ENCODE measurements around the gene ASTN2. TPM values are rescaled to one million over a fixed set of nuclear protein-coding genes. Genes with fewer than 3 reads are reported as not detected.

The ASTN2 gene
- total and polyA plus RNA-seq, 10 of the 15 experiments (the other 5 are each of a cell fraction or from before 2014, with no cell fraction given): 1.4 to 15.7 (median 7.0) TPM

- no peak for TF ChIP-seq MTA2 (IDR thresholded peaks at IDR 0.05; ENCODE audit: low read depth)
- no peak for TF ChIP-seq CREB1 (IDR thresholded peaks at IDR 0.05; ENCODE audit: low read depth)
- TF ChIP-seq JUND (IDR thresholded peaks at IDR 0.05; ENCODE audit: low read depth, low read length): no peak
- no peak for TF ChIP-seq ZBTB11 (CRISPR knock-in tag; IDR thresholded peaks at IDR 0.05)
- no peak for TF ChIP-seq SIX5 (IDR thresholded peaks at IDR 0.05; ENCODE audit: low read depth, low read length, severe bottlenecking)
Measured at GRCh38 chr9:116479967-116480366, 934.9 kb downstream of the ASTN2 start (continued).

- no peak for DNase-seq (ENCODE audit: low read depth, low spot score)
- in situ Hi-C loops (cut with MboI): no loop called here
- TF ChIP-seq BMI1 (IDR thresholded peaks at IDR 0.05; ENCODE audit: borderline replicate concordance) (no peak), BCLAF1 (IDR thresholded peaks at IDR 0.05) (no peak), POLR2AphosphoS5 (IDR thresholded peaks at IDR 0.05; ENCODE audit: low read length) (no peak), ATF7 (IDR thresholded peaks at IDR 0.05; ENCODE audit: low read depth) (no peak), ZBTB4 (CRISPR knock-in tag; IDR thresholded peaks at IDR 0.05) (no peak), TCF12 (IDR thresholded peaks at IDR 0.05; ENCODE audit: low read depth, low read length) (no peak), HDAC6 (IDR thresholded peaks at IDR 0.05; ENCODE audit: unreplicated experiment) (no peak)
Measured at GRCh38 chr9:116479056-116479544, 935.8 kb downstream of the ASTN2 start.

More at GRCh38 chr9:116479056-116479544, 935.8 kb downstream of the ASTN2 start:
- ChIA-PET CTCF (no interaction called here), RAD21 (ENCODE audit: unreplicated experiment) (no interaction called here), POLR2A (no interaction called here), SMC1A (ENCODE audit: uncharacterized antibody, unreplicated experiment) (interaction anchor here (0.6 kb wide), 1 partner anchor 56 kb away, joined by 3 read pairs; no protein-coding TSS in a partner anchor)
- H3K27ac ChIP-seq (ENCODE audit: control insufficient read depth, insufficient read depth): no peak overlapping the region
- no peaks in the 10 kb centered on the region for H3K9me3 ChIP-seq (replicated peaks; ENCODE audit: control insufficient read depth, insufficient read depth, low read length)
- H3K36me3 ChIP-seq (ENCODE audit: control insufficient read depth in 2 of 2, insufficient read depth in 2 of 2, low read length in 1 of 2): no peaks in the 10 kb centered on the region
- intact Hi-C loops (cut with micrococcal nuclease; ENCODE audit: unreplicated experiment): no loop called here
- no TSS peak for BruUV-seq (replicated peaks)
- H3K4me1 ChIP-seq (ENCODE audit: control insufficient read depth, insufficient read depth, low read length): no peaks in the 10 kb centered on the region
- no peaks in the 10 kb centered on the region; the same call in 1 of the 2 replicates for H4K20me1 ChIP-seq (ENCODE audit: control insufficient read depth, insufficient read depth)
- no peak for FAIRE-seq
- no peaks in the 10 kb centered on the region for H3K79me2 ChIP-seq (ENCODE audit: control insufficient read depth, insufficient read depth, low read length)
- 50% methylated on average over 1 of the region's 1 CpG for WGBS (ENCODE audit: insufficient coverage, insufficient replicate concordance, low lambda C conversion rate, missing lambda C conversion rate)
- no peaks in the 10 kb centered on the region for H3K27me3 ChIP-seq (replicated peaks in 1 of 2; ENCODE audit: control insufficient read depth in 2 of 2, insufficient read depth in 2 of 2, low read length in 1 of 2)
- H3K9ac ChIP-seq (ENCODE audit: control insufficient read depth, insufficient read depth, low read length): no peak overlapping the region
- no peak overlapping the region for H3K4me3 ChIP-seq
- no peak overlapping the region for H3K4me2 ChIP-seq (ENCODE audit: control insufficient read depth, insufficient read depth)
- ATAC-seq: no peak
- no peak overlapping the region for H2AFZ ChIP-seq (ENCODE audit: control insufficient read depth, low read depth, low read length)
